Tibial nerve (tissue), 3 donors: ENCODE results near the gene DRD3.

Source experiments
- CTCF ChIP-seq, 5 experiments: fragments of 200-600 bp in 3 of 5; fragments of 450-650 bp in 2 of 5; sonication (generic) in 3 of 5; IDR thresholded peaks; one replicate each; pipeline ENCODE4 v1.5.1; 2016 to 2019; ENCODE audit warnings: antibody characterized with exemption in 5 of 5, mild to moderate bottlenecking in 3 of 5, moderate library complexity in 2 of 5
- POLR2A ChIP-seq, 2 donors: fragments of 450-650 bp; IDR thresholded peaks; one replicate each; pipeline ENCODE4 v1.6.1; 2017; ENCODE audit warnings: antibody characterized with exemption in 2 of 2, mild to moderate bottlenecking in 2 of 2, moderate library complexity in 2 of 2

GRCh38 chr3:114194750-114195149 is 15.9 kb upstream of the DRD3 start:
- TF ChIP-seq CTCF (IDR thresholded peaks at IDR 0.05), result no peak
- no peak for TF ChIP-seq POLR2A (IDR thresholded peaks at IDR 0.05)
